Measurements from ENCODE around the gene ARHGEF28. TPM values are rescaled to one million over a fixed set of nuclear protein-coding genes. Genes with fewer than 3 reads are reported as not detected.

ARHGEF28 gene
- total and polyA plus RNA-seq, 2 donors (not counting 1 experiment from before 2014, with no cell fraction given): not detected

- no peak for TF ChIP-seq EZH2 (IDR thresholded peaks at IDR 0.05; ENCODE audit: borderline replicate concordance, insufficient read depth, low read depth, low read length, poor library complexity, severe bottlenecking)
- no peak for TF ChIP-seq CTCF (IDR thresholded peaks at IDR 0.05)
- H2AFZ ChIP-seq (ENCODE audit: insufficient read depth, low read depth, low read length, poor library complexity, severe bottlenecking): no peak overlapping the region
- H3K9me3 ChIP-seq (ENCODE audit: control extremely low read depth in 1 of 3, control insufficient read depth in 2 of 3, insufficient read depth in 1 of 3, low read length in 2 of 3): no peaks in the 10 kb centered on the region
- no peaks in the 10 kb centered on the region for H3K79me2 ChIP-seq (ENCODE audit: control insufficient read depth, insufficient read depth, low read length)
- Mint-ChIP-seq H3K27ac (no peak overlapping the region), H3K4me3 (no peak overlapping the region), H3K27me3 (peaks cover 21% of the 10 kb centered on the region), H3K9me3 (ENCODE audit: insufficient read depth) (no peaks in the 10 kb centered on the region), H3K4me1 (no peaks in the 10 kb centered on the region)
- CTCF ChIA-PET: no interaction called here
- no CpG with 5 or more reads among the region's 5 CpGs for WGBS (ENCODE audit: insufficient coverage)
- H3K4me1 ChIP-seq (ENCODE audit: control insufficient read depth in 2 of 2, insufficient read depth in 2 of 2, low read length in 2 of 2): no peaks in the 10 kb centered on the region
- ATAC-seq (ENCODE audit: low read depth): no peak
- intact Hi-C loops (cut with micrococcal nuclease): no loop called here
- H3K36me3 ChIP-seq (replicated peaks in 1 of 2; ENCODE audit: control extremely low read depth in 1 of 2, control insufficient read depth in 1 of 2, extremely low read depth in 1 of 2, insufficient read depth in 2 of 2, low read length in 1 of 2): no peaks in the 10 kb centered on the region
- peaks cover 0 to 3% (median 0%) of the 10 kb centered on the region in 4 experiments for H3K27me3 ChIP-seq (replicated peaks in 1 of 4; ENCODE audit: control extremely low read depth in 1 of 4, control insufficient read depth in 3 of 4, insufficient read depth in 4 of 4, low read length in 3 of 4)
- no peak overlapping the region for H3K4me2 ChIP-seq (replicated peaks; ENCODE audit: low read depth, low read length, poor library complexity, severe bottlenecking)
- H3K4me3 ChIP-seq (ENCODE audit: control extremely low read depth in 1 of 5, extremely low read depth in 1 of 5, insufficient read depth in 1 of 5, low read depth in 2 of 5, low read length in 4 of 5): no peak overlapping the region
- no peak for DNase-seq
- no peaks in the 10 kb centered on the region for H4K20me1 ChIP-seq (ENCODE audit: control insufficient read depth, insufficient read depth, low read length, poor library complexity, severe bottlenecking)
- H3K9ac ChIP-seq (ENCODE audit: low read length): no peak overlapping the region
- no peak overlapping the region for H3K27ac ChIP-seq (ENCODE audit: low read length in 2 of 2)
- POLR2A ChIA-PET: no interaction called here
Measured at GRCh38 chr5:73867345-73868335, 241.6 kb downstream of the ARHGEF28 start.

- Histone ChIP-seq H3K27me3 (replicated peaks in 1 of 4; ENCODE audit: control extremely low read depth in 1 of 4, control insufficient read depth in 3 of 4, insufficient read depth in 4 of 4, low read length in 3 of 4) (peaks cover 0 to 5% (median 0%) of the 10 kb centered on the region in 4 experiments), H2AFZ (ENCODE audit: insufficient read depth, low read depth, low read length, poor library complexity, severe bottlenecking) (no peak overlapping the region), H3K4me2 (replicated peaks; ENCODE audit: low read depth, low read length, poor library complexity, severe bottlenecking) (no peak overlapping the region), H3K4me1 (ENCODE audit: control insufficient read depth in 2 of 2, insufficient read depth in 2 of 2, low read length in 2 of 2) (no peaks in the 10 kb centered on the region), H3K79me2 (ENCODE audit: control insufficient read depth, insufficient read depth, low read length) (no peaks in the 10 kb centered on the region), H3K36me3 (replicated peaks in 1 of 2; ENCODE audit: control extremely low read depth in 1 of 2, control insufficient read depth in 1 of 2, extremely low read depth in 1 of 2, insufficient read depth in 2 of 2, low read length in 1 of 2) (no peaks in the 10 kb centered on the region), H3K9ac (ENCODE audit: low read length) (no peak overlapping the region), H3K4me3 (ENCODE audit: control extremely low read depth in 1 of 5, extremely low read depth in 1 of 5, insufficient read depth in 1 of 5, low read depth in 2 of 5, low read length in 4 of 5) (no peak overlapping the region), H3K9me3 (ENCODE audit: control extremely low read depth in 1 of 3, control insufficient read depth in 2 of 3, insufficient read depth in 1 of 3, low read length in 2 of 3) (no peaks in the 10 kb centered on the region), H4K20me1 (ENCODE audit: control insufficient read depth, insufficient read depth, low read length, poor library complexity, severe bottlenecking) (no peaks in the 10 kb centered on the region), H3K27ac (ENCODE audit: low read length in 2 of 2) (no peak overlapping the region)
- no peaks in the 10 kb centered on the region for H3K9me3 Mint-ChIP-seq (ENCODE audit: insufficient read depth)
- CTCF ChIA-PET: no interaction called here
- no peak overlapping the region for H3K4me3 Mint-ChIP-seq
- POLR2A ChIA-PET: no interaction called here
- DNase-seq (no peak), ATAC-seq (ENCODE audit: low read depth) (no peak)
- WGBS (ENCODE audit: insufficient coverage): no CpG with 5 or more reads among the region's 7 CpGs
- H3K4me1 Mint-ChIP-seq: no peaks in the 10 kb centered on the region
- peaks cover 30% of the 10 kb centered on the region for H3K27me3 Mint-ChIP-seq
- no peak for TF ChIP-seq CTCF (IDR thresholded peaks at IDR 0.05)
- no peak for TF ChIP-seq EZH2 (IDR thresholded peaks at IDR 0.05; ENCODE audit: borderline replicate concordance, insufficient read depth, low read depth, low read length, poor library complexity, severe bottlenecking)
- no peak overlapping the region for H3K27ac Mint-ChIP-seq
- intact Hi-C loops (cut with micrococcal nuclease): no loop called here
Measured at GRCh38 chr5:73883646-73884045, 257.6 kb downstream of the ARHGEF28 start.

Measured in B cell (primary cell).